Ovary (tissue), 3 donors: ENCODE measurements around the gene PROM2.

Experiments
- CTCF ChIP-seq, 3 donors: fragments of 450-650 bp in 2 of 3; fragments of 200-600 bp in 1 of 3; IDR thresholded peaks; one replicate each; pipeline versions ENCODE4 v1.5.1 to v1.8.0; 2016 to 2022; ENCODE audit warnings: antibody characterized with exemption in 3 of 3, mild to moderate bottlenecking in 1 of 3
- EP300 ChIP-seq: sonication (generic); formaldehyde crosslinking; IDR thresholded peaks from one replicate; pipeline ENCODE4 v1.6.1; 2017; ENCODE audit warnings: antibody characterized with exemption
- donor health status: DM: no; HTN: no; CAD: no.

GRCh38 chr2:95272781-95273180 lies 1.5 kb upstream of the PROM2 start:
- TF ChIP-seq EP300 (no peak), CTCF (IDR thresholded peaks at IDR 0.05) (no peak)
